ENCODE results near the gene ATRN.

The ATRN gene

DNA sequence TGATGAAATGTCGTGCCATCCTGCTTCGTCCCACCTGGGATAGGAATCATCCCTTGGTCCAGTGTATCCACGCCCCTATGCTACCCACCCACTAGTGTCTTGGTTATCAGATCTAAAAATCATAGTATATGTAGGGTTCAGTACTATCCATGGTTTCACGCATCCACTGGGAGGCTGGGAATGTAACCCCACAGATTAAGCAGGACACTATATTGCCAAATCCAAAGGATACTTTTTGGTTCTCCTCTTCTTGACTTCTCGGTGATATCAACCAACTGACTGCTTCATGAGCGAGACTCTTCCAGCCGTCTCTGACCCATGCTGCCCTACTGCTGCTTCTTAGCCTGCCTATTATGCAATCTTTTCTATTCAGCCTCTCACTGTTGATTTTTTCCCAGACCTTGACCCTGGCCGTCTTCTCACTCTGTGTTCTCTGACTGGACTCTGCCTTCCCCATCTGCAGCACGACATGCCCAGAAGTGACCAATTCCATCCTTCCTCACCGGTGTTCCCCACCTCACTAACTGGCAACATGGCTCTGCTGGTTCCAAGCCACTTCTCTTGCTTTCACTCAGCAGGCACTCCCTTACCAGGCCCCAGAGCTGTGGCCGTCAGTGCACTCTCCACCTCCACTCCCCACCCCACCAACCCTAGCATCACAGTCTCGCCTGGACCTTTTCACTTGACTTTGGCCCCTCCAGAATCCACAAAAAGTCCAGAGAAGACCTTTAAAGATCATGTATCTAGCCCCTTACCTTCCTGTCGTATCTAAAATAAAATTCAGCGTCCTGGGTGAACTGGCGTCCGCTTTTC, 157.9 kb downstream of the ATRN start:
- no peak for DNase-seq (ENCODE audit: low spot score)

GRCh38 chr20:3629893-3630292, 159.1 kb downstream of the ATRN start:
- DNase-seq (ENCODE audit: low spot score): peak; percentile 25

DNA sequence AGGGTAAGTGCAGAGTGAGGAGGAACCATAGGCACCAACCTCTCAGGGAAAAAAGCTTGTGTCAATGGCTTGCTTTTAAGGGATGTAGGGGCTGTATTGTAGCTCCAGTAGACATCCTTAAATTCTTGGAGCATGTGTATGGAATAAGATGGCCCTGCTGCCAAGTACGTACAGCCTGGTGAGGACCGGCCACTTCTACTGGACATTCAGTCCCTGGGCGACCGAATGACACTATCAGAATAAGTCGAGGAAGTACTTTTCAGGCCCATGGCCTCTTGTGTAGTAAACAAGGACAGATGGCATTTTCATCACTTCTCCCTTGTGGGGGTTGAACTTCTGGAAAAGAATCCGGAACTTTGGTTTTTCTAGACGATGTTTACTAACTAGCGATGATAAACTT, 159.6 kb downstream of the ATRN start:
- no peak for DNase-seq (ENCODE audit: low spot score)

DNA sequence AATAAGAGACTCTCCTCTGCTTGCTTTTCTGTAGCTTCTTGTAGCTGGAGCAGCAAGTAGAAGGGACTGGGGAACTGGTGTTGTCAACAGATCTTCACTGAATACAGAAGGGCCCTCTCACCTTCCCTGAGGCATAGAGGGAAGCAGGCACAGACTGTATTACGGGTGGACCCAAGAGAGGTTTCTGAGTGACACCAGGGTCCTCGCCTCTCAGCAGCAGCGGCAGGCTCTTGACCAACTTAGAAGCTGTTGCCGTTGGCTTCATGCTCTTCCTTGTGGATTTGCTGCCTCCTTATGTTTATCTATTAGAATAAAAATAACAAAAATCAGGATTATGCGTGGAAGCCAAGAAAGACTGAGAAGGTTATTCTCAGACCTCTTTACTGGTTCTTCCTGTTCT, 160.7 kb downstream of the ATRN start:
- DNase-seq (ENCODE audit: low spot score): no peak

DNA sequence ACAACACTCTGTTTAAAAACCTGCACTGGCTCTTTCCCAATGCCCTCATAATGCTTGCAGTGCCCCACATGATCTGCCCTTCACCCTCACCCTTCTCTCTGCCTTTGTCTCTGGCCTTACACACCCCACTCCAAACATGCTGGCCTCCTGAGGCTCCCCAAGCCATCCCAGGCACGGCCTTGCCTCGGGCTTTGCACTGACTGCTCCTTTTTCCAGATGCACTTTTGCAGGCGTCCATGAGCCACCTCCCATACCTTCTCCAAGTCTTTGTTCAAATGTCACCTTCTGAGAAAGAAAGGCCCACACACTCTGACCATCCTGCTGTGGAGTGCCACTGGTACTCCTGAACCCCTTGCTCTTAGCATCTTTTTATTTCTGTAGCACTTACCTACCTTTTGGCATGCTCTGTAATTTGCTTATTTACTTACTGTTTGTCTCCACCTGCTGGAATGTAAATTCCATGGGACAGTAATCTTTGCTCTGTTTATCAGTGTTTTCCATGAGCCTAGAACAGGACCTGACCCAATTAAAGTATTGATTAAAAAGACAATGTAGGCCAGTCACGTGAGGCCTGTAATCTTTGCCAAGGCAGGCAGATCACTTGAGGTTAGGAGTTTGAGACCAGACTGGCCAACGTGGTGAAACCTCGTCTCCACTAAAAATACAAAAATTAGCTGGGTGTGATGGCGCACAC, 161.6 kb downstream of the ATRN start:
- no peak for DNase-seq (ENCODE audit: low spot score)

DNA sequence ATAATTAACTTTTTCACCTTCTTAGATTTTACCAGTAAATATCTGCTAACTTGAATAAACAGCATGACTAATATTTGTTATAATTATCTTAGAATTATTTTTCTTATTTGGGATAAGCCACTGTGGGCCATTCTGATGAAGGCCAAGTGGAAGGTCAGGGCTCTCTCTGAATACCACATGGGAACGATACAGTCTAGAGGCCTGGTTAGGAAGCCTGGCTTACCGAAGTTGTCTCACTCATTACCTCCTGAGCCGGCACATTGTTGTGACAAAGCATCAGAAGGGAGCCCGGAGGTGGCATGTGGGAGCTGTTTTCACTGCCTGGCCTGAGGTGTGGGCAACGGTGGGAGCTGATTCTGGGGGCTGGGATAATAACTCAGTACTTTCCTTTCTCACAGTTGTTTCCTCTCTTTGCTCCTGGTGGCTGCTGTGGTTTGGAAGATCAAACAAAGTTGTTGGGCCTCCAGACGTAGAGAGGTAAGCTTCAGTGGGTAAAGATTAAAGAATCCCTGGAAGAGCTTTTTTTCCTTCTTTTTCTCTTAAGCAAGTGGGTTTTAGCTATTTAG, 163.2 kb downstream of the ATRN start:
- DNase-seq (ENCODE audit: low spot score): no peak

GRCh38 chr20:3635346-3635745, 164.5 kb downstream of the ATRN start:
- no peak for DNase-seq (ENCODE audit: low spot score)

DNA sequence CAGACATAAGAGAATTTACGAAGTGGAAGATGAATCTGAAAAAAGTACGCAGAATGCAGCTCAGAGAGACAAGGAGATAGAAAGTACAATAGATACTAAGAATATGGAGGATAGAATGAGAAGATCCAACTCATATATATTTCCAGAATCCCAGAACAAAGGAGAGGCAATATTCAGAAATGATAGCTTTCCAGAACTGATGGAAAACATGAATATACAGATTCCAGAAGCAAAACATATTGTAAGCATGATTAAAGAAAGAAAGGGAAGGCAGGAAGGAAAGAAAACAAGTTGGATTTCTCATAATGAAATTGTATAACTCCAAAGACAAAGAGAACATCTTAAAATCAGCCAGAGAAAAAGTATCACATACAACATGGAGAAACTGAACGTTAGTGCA, 169.4 kb downstream of the ATRN start:
- no peak for DNase-seq (ENCODE audit: low spot score)

DNA sequence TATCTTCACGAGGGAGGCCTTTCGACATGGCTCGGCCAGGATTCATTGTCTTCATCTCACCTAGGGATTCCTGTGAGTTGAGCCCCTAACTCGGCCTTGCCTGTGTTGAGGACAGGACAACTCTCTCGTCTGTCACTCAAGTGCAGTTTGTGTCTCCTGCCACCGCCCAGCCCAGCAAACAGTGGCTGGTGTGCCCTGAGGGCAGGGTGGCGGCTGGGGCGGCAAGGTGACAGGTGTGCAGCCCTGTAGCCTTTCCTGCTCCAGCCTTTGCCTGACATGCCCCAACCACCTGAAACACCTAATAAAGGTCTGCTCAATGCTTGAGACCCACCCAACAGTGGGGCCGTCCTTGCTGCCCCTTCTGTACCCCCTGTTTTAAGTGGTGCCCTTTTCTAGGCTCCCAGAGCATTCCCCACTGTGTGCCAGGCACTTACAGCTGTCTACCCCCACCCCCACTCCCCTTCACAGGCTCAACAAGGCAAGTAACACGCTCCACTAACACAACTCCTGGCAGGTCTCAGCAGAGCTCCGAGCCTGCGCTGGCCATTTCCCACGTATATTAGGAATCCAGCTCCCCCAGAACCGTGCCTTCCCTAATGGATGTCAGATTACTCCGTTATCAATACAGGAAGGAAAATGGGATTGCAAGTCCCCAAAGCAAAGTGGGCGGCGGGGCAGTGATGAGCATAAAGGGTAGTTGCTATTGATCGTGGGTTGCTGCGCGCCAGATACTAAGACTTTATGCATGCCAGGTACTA, 174.7 kb downstream of the ATRN start:
- no peak for DNase-seq (ENCODE audit: low spot score)

- no peak for DNase-seq (ENCODE audit: low spot score)
Observed at GRCh38 chr20:3646067-3646440, 175.2 kb downstream of the ATRN start.

GRCh38 chr20:3646651-3647050, 175.8 kb downstream of the ATRN start:
- no peak for DNase-seq (ENCODE audit: low spot score)

DNA sequence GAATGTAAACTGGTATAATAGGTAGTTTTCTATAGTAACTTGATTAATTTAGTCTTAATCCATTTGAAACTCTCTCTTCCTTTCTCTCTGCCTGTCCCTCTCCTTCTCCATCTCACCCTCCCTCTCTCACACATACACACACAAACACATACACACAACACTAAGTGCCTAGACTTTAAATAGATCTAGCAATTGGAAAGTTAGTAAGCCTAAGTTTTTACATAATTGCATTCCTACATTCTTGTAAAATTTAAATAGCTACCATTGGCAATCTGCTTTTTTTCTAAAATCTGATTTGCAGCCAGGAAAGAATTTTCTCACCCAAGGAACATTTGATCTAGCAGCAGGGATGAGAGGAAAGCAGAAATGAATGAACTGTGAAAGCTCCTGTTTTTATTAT, 176.7 kb downstream of the ATRN start:
- DNase-seq (ENCODE audit: low spot score): no peak

GRCh38 chr20:3648951-3649350, 178.1 kb downstream of the ATRN start:
- no peak for DNase-seq (ENCODE audit: low spot score)

DNA sequence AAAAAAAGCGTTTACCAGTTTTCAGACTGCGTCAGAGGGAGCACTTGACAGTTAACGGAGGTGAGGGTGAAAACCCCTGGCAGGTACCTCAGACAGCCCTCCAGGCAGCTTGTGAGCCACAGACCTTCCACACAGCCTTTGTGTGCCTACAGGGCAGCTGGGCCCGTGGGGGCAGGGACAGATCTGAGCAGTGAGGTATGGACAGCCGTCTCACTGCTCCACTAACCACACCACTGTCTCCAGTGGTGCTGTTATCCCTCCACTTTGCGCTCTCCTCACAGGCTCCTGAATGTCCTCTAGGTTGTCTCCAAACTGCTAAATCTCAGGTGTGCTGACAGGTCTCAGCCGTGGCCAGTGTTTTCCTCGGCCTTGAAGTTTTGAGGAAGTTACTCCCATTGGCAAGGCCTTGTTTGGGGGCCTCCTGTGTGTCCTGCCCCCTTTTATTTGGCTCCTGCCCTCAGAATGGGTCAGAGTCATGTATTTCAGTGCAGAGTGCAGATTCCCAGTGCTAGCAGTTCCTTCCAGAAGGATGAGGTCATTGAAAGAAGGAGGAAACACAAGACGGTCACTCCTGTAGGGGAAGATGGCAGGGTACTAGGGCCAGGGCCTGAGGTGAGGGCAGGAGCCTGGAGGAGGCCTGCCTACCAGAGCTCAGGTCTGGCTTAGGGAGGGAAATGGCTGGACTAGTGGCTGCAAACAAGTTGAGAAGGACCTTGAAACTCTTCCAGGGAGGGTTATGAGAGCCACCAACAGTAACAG, 180.6 kb downstream of the ATRN start:
- no peak for DNase-seq (ENCODE audit: low spot score)

GRCh38 chr20:3652221-3652620, 181.4 kb downstream of the ATRN start:
- no peak for DNase-seq (ENCODE audit: low spot score)

GRCh38 chr20:3652676-3653596, 182.1 kb downstream of the ATRN start:
- DNase-seq (ENCODE audit: low spot score): no peak

- no peak for DNase-seq (ENCODE audit: low spot score)
Observed at GRCh38 chr20:3653921-3654320, 183.1 kb downstream of the ATRN start.

- DNase-seq (ENCODE audit: low spot score): no peak
Observed at GRCh38 chr20:3654326-3655130, 183.7 kb downstream of the ATRN start.

DNA sequence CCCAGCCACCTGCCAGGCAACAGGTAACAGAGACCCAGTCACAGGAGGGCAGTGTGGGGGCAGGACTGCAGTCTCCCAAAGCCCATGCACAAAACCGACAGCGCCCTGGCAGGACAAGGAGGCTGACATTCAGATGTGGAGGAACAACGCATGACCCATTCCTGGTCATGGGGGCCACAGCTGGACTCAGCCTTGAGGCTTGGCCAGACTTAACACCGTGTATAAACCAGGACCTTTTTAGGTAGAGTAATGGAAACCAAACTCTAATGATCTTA, 184.2 kb downstream of the ATRN start:
- no peak for DNase-seq (ENCODE audit: low spot score)

- DNase-seq (ENCODE audit: low spot score): no peak
Observed at GRCh38 chr20:3658019-3658715, 187.3 kb downstream of the ATRN start.
